GM19025 (cell line): Measurements from ENCODE around the gene SPATA21.
A peak's percentile ranks its signal among the peaks of the same experiment; 100 is the strongest.
"Not testable (repeated sequence)": the region's sequence is repeated elsewhere in the genome, so short reads cannot be mapped to it uniquely, and the experiment has no call there.

Experiments
- ATAC-seq: cut with Tn5 transposase; IDR thresholded peaks from one replicate; pipeline ENCODE4 v1.9.1; 2021; ENCODE audit warnings: mild to moderate bottlenecking, low read depth, moderate library complexity; ENCODE audit not compliant: unreplicated experiment

Gene SPATA21

GRCh38 chr1:16387201-16388188, 49.7 kb downstream of the SPATA21 start:
- ATAC-seq = no peak

GRCh38 chr1:16386454-16387113, 50.6 kb downstream of the SPATA21 start:
- no peak for ATAC-seq

DNA sequence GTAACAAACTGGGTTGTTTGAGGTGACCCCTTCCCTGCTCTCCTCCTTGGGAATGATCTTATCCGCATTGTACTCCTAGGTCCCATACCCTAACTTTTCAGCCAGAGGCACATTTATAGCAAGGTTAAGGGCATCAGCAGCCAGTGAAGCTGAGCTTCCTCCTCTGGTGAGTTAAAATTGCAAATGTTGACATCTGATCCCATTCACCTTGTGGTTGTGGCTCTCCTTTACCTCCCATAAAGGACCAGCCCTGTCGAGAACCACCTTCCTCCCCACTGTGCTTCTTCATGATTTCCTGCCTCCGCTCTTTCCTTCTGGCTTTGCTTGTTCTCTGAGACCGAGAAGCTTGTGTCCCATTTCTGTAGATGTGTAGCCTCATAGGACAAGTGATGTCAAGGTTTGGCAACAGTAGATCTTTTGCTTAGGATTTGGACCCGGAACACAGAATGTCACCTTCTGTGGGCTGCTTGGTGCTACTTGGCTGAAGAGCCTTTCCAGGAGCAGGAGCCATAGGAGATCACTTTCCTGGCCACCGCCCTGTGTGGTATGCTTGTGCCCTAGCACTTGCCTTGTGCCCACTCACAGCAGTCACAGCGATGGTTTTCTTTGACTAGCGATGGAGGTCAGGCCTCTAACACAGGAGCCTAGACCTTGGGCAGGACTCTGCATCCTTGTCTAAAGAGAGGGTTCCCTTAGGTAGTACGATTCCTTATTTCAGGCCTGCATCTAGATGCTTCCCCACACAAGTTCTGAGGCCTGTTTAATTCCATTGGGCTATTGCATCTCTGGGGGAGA, 51.4 kb downstream of the SPATA21 start:
- no peak for ATAC-seq

GRCh38 chr1:16383888-16384287, 53.3 kb downstream of the SPATA21 start:
- ATAC-seq = no peak

- ATAC-seq = no peak
These were observed 56.4 kb downstream of the SPATA21 start for GRCh38 chr1:16380868-16381267.

DNA sequence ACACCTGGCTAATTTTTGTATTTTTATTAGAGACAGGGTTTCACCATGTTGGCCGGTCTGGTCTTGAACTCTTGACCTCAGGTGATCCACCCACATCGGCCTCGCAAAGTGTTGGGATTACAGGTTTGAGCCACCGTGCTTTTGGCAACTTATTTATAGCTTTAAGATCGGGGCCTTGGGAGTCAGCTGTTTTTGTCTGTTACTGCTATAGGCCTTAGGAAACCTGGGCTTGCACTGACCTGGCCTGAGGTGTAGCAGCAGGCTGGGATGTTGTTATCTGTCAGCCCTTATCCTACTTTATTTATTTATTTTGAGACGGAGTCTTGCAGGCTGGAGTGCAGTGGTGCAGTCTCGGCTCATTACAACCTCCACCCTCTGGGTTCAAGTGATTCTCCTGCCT, 58.8 kb downstream of the SPATA21 start:
- ATAC-seq = no peak

DNA sequence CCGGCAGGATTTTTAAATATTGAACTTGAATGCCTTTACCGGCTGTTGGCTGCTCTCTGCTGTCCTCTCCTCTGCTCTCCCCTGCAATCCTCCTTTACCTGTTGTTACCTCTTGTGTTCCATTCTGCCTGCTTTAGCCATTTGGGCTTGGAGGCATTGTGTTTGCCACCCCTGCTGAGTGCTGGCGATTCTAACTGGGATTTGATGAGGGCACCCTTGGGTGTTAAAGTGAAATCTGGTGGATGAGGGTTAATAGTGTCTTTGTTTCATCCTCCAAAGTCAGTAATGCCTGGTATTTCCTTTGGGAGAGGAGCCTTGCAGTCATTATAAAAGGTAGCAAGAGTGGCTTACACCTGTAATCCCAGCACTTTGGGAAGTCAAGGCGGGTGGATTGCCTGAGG, 60.3 kb downstream of the SPATA21 start:
- ATAC-seq = no peak

GRCh38 chr1:16375521-16376340, 61.5 kb downstream of the SPATA21 start:
- no peak for ATAC-seq

GRCh38 chr1:16374266-16374665, 63.0 kb downstream of the SPATA21 start:
- ATAC-seq = no peak

GRCh38 chr1:16372535-16373285, 64.5 kb downstream of the SPATA21 start:
- ATAC-seq = no peak

GRCh38 chr1:16371725-16372124, 65.5 kb downstream of the SPATA21 start:
- ATAC-seq = no peak

- no peak for ATAC-seq
These were observed 67.4 kb downstream of the SPATA21 start for GRCh38 chr1:16369821-16370220.

DNA sequence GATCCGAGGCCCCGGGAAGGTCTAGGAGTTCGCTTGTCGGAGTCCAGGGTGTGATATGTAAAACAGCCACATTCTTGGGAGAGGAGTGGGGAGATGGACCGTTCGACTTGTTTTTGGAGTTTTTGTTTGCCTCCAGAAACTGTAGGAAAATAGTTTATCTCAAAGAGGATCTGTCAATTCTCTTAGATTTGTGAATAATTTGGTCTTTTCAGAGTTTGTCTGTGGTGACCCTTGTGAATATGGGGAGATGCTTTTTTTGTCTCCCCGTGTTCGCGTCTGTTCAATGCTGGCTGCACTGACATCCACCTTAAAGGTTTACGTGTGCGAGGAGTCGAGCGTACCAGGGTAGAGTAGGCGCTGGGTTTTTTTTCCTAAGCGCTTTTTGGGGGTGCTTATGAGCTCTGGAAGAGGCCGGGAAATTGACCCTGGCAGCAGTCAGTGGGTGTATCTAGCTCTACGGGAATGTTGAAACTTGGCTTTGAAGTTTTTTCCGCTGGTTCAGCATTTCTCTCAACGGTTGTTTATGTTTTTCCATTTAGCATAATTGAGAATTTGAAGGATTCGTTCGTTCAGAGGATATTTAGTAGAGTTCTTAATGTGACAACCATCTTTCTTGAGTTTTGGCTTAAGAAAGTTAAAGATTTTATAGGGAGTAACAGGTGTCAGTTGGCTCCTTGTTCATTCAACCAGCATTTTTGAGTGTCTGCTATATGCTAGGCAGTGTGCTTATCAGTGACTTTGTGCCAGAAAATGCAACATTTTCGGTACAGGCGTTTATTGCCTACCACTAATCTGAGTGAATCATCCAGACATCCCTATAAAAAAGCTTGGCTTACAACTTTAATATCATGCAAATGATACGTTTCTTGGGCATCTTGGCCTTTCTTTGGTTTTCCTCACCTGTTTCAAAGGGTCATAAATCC, 69.0 kb downstream of the SPATA21 start:
- no peak for ATAC-seq

DNA sequence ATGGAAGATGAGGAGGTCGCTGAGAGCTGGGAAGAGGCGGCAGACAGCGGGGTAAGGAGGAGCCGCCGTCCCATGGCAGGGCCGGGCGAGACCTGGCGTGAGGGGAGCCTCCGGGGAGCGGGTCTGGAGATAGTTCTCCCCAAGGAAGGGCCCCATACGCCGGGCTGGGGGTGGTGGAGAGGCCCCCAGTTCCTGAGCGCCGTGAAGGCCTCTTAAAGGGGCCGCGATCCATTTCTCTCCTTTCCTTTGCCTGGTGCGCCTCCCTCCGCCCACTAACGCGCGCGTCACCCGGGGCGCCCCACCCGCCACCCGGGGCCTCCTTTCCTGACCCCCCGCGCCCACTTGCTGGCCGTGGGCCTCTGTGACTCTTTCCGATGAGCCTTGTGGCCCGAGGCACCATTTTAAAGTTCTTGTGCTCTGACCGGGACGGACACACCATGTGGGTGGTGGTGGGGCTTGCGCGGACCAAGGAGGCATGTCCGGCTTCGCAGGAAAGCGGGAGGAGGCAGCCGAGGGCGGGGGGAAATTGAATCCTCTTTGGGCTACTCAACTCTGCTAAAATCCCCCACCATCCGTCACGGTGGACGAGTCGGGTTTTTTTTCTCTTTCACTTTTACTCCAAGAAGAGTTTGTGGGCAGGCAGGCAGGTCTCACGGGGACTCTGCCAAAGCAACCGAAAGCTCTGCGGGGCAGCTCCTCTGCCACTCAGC, 69.8 kb downstream of the SPATA21 start:
- ATAC-seq = peak; percentile 48

GRCh38 chr1:16366722-16367257, 70.4 kb downstream of the SPATA21 start, which contains the start of gene SZRD1:
TSS of gene SZRD1 (plus strand) at chr1:16367242. CDS start at chr1:16367258, 16 bp downstream.
- peak; percentile 67 for ATAC-seq

DNA sequence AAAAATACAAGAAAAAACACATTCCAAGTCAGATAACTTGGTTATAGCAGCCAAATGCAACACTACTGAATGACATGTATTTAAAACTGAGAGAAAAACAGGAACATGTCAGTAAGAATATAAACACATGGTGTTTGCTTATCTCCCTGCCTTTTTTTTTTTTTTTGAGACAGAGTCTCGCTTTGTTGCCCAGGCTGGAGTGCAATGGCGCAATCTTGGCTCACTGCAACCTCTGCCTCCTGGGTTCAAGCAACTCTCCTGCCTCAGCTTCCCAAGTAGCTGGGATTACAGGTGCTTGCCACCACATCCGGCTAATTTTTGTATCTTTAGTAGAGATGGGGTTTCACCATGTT, 72.1 kb downstream of the SPATA21 start:
- not testable (repeated sequence) for ATAC-seq

DNA sequence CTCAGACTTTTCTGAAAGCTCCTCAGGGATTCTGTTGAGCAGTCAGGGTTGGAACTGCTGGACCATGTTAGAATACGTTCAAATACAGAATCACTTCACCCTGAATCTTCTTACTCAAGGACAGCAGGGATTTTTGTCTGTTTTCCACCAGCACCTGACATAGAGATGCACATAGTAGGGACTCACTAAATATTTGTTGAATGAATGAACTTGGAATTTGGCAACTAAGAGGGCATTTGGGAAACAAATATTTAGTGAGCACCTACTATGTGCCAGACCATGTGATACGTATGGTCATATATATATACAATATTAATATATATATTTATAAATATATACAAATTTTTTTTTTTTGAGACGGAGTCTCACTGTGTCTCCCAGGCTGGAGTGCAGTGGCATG, 80.4 kb downstream of the SPATA21 start:
- no peak for ATAC-seq
